Activated T-cell treated with anti-CD3 and anti-CD28 coated beads for 48 hours (primary cell): ENCODE measurements around the gene DCDC2B.
"Not testable (repeated sequence)": the region's sequence is repeated elsewhere in the genome, so short reads cannot be mapped to it uniquely, and the experiment has no call there.

Experiments
- DNase-seq: peaks from one replicate; pipeline ENCODE4 v3.0.0-alpha.2; 2020; ENCODE audit warnings: low read depth

The DCDC2B gene

DNA sequence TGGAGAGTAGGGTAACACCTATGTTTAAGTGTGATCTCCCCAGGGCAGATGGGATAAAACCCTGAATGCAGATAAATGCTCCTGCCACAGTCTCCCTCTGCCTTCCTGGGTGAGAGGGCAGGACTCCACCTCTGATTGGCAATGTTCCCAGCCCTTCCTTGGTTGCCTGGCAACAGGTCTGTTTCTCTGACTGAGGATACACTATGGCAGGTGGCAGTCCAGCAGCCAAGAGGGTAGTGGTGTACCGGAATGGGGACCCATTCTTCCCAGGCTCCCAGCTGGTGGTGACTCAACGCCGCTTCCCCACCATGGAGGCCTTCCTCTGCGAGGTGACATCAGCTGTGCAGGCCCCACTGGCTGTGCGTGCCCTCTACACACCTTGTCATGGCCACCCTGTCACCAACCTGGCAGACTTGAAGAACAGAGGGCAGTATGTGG is at the start of gene DCDC2B:
TSS of gene DCDC2B (plus strand) at position 199 of the 438 bp plus-strand sequence. CDS start at position 204, 5 bp downstream.
- DNase-seq, result no peak

DNA sequence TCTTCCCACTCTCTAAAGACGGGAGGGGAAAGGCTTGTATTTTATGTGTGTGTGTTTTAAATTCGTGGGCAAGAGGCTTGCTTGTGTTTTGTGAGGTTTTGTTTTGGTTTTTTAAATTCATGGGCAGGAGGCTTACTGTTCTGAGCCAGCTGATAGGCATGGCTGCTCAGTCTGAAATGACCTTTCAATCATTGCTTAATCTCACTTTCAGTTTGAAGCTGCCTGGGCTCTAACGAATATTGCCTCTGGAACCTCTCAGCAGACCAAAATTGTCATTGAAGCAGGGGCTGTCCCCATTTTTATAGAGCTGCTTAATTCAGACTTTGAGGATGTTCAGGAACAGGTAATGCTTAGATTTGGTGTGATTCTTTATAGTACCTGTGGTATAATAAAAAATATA is 49.7 kb upstream of the DCDC2B start:
- no peak for DNase-seq

DNA sequence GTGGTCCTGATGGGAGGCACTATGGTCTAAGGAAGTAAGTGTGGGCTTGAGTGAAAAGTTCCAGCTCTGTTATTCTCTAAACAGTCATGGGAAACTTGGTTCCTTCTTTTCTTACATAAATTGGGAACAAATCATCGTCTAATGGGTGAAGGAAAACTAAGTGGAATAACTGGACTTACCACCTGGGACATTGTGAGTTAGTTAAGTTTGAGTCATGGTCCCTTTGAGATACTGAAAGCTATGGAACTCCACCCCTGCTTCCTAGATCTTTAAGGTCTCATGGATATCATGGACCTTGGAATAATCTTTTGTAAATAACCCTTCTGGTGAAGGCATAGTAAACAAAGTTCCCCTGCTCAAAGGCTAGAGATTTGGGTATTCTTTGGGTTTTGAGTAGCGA is 45.5 kb upstream of the DCDC2B start:
- DNase-seq, result no peak

DNA sequence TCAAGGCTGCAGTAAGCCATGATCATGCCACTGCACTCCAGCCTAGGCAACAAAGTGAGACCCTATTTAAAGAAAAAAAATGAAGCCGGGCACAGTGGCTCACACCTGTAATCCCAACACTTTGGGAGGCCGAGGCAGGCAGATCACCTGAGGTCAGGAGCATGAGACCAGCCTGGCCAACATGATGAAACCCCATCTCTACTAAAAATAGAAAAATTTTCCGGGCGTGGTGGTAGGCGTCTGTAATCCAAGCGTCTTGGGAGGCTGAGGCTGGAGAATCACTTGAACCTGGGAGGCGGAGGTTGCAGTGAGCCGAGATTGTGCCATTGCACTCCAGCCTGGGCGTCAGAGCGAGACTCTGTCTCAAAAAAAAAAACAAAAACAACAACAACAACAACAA is 43.3 kb upstream of the DCDC2B start:
- not testable (repeated sequence) for DNase-seq

DNA sequence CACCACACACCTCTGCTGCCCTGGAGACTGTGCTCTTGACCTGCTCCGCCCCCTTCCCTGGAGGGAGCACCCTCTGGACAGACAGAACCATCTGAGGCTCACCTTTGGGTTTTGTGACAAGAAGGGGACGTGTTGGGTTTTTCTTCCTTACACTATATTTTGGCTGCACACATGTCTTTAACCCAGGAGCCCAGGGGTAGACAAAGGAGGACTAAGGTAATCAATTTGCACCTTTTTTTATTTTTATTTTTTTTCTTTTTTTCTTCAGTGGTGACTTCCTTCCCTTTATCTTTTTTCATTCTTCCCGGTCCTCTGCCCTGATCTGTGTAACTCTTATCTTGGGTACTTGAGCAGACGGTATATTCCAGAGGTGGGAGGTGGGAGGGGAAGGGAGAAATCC is 37.9 kb upstream of the DCDC2B start:
- no peak for DNase-seq

DNA sequence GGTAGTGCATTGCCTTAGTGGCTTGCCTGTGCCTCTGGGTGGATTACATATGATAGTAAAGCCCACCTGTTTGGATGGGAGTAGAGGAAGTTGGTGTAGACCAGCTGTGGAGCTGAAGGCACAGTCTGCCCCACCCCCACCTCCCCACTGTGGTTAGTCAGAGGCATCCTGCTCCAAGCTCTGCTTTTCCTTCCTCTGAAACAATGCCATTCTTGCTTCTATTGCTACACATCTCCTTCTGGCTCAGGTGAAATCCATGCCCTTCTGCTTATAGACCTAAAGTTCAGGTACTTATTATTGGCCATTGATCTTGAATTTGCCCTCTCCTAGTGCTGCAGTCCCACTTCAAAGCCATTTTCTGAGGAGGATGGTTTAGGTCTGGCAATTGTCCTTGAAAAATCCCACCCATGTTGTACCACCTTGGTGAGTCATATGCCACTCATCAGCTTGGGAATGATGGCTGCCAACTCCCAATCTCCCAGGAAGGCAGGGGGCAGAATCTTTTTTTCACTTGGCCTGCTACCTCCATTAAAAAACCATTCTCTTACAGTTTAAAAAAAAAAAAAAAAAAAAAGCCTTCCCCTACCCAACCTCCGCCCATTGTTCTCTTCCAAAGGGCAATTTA is 36.2 kb upstream of the DCDC2B start:
- DNase-seq, result no peak

DNA sequence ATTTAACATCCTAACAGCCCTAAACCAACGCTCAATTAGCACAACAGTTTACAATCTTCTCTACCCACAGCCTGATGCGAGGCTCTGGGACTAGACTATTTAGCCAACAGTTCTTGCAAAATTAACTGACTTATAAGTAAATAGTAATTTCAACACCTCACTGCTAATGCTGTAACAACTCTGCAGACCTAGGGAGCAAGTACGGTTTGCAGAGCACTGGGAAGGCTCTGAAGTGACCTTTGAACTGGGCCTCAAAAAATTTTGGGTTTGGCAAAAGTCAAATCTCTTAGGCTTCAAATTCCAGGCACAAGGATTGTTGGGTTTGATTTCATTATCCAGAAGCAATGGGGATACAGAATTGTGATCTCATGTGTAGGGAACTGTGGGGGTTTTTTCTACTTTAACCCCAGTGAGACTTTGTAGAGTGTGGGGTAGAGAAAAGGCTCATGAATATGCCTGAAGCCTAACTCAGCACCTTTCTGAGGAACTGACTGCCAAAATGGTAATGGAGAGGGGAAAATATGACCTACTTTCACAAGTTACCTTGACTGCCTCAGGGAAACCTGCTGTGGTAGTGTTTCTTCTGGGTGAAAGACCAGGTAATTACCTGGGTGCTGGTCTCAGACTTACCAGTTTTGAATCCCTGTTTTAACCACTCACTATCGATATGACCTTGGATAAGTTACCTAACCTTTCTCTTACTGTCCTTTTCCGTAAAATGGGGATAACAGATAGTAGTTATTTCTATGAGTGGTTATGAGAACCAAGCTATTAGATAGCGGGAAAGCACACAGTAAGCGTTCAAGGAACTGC is 30.3 kb upstream of the DCDC2B start:
- DNase-seq, result no peak

DNA sequence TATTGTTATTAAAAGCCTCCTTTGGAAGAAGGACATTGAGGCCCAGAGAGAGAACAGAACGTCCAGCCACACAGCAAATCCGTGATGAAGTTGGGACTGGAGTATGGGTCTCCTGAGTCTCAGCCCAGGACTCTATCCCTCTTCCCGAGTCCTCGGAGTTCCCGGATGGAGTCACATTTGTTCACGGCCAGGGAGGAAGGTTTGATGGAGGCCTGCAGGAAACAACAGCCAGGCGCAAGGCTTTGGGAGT is 29.8 kb upstream of the DCDC2B start:
- DNase-seq, result no peak

DNA sequence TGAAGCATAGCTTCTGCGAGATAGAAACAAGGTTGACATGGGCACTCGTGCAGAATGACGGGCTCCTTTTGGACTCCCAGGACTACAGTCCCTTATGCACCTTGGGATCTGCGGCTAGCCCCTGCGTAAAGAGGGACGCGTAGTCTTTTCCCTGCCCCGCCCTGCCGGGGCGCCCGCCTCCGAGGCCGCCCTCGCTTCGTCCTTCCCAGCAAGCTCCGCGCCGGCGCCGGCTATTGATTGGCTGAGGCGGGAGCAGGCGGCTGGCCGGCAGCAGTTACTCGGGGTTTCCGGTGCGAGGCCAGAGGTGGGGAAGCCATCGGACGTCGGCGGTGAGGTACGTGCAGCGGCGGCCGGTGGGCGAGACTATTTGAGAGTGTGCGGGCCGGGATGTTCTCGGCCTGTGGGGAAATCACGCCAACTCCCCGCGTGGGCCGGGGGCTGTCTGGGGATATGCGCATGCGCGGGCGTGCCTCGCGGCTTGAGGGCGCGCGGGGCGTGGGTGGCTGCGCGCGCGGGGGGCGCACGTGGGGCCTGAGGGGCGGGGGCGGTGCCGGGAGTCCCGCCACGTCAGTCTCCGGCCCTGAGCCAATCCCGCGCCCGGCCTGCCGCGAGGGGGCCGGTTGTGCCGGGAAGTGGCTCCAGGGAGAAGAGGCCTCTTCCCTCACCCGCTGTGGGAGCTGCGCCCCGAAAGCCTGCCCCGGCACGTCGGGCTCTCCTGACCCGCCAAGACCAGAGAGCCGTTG is 29.3 kb upstream of the DCDC2B start, which contains the start of gene TXLNA:
TSS of gene TXLNA (plus strand) at position 233 of the 743 bp plus-strand sequence. CDS start 671 bp downstream, outside the sequence.
- peak; percentile 91 for DNase-seq

DNA sequence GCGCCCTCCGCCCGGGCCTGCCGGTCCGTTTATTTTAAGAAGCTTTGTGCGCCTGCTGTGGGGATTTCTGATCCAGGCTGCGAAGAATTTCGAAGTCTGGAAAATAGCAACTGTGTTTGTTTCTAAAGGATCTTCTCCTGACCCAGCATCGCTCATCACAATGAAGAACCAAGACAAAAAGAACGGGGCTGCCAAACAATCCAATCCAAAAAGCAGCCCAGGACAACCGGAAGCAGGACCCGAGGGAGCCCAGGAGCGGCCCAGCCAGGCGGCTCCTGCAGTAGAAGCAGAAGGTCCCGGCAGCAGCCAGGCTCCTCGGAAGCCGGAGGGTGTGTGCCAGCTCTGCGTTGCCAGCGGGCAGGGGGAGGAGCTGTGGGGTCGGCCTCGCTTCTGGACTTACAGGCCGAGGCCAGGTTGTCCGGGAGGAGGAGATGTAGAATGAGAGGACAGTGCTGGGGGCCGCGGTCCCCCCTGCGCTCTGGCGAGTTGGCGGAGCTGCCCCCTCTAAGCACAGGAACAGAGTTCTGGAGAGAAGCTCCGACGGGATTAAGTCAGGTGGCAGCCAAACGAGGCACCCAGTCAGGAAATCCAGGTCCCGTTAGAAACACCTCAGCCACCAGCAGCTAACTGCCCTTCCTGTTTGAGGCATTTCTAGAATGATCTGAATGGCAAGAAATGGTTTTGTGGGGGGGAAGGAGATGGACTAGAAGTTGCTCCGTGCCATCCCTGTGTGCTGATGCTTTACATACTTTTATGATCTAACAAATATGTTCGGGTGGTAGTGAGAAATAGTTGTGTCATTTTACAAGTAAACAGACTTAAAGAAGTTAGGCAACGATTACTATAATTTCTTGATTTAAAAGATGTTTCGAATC is 28.5 kb upstream of the DCDC2B start:
- DNase-seq, result peak; percentile 20

DNA sequence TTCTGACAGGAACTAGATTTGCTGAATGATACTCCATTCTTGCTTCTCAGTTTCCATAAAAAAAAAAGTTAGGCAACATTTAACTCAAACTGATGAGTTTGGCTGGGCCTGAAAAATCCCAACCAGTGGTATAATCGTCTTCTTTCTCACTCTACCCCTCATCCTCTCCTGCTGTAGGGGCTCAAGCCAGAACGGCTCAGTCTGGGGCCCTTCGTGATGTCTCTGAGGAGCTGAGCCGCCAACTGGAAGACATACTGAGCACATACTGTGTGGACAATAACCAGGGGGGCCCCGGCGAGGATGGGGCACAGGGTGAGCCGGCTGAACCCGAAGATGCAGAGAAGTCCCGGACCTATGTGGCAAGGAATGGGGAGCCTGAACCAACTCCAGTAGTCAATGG is 27.8 kb upstream of the DCDC2B start:
- no peak for DNase-seq

DNA sequence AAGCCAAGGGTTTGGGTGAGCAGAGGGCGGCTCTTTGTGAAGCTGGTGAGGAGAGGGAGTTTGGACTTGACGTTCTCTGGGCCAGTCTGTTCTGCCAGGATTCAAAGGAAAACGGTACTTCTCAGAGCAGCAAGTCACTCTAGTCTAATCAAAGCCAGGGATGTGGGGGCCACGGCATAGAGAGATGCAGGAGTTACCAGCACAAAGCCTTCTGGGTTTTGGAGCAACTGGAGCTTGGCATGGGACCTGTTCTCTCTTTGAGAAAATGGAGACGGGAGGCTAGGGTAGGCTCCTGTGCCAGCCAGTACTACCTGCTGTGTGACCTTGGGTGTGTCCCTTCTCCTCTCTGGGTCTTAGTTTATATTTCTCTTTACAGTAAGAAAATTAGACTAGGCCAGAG is 27.3 kb upstream of the DCDC2B start:
- no peak for DNase-seq

DNA sequence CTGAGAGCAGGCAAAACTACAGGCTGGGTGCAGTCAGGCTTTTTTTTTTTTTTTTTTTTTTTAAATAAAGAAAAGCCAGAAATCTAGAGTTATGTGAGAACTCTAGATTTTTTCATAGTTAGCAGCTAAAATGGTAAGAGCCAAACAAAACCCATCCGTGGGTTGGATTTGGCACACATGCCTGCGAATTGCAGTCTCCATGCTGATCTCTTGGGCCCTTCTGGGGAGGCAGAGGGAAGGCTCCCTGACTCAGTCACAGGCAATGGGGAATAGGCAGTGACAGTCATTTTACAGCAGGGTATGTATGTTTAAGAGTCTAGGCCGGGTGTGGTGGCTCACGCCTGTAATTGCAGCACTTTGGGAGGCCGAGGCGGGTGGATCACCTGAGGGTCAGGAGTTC is 26.8 kb upstream of the DCDC2B start:
- DNase-seq, result no peak

DNA sequence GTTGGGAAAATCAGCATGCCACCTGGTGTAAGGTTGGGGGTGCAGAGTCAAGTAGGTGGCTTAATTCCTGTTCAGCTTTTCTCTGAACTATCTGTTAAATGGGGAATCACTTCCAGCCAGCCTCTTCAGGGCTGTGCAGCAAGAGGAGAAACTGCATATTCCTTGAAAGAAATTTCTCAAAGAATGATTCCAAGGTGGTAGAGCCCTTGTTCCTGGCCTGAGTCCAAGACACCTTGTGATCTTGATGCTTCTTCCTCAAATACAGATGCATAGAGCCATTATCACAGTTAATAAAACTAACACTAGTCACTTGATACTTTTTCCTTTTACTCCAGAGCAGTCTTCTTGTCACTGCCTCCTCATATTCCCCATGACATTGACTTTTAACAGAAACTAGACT is 24.2 kb upstream of the DCDC2B start:
- DNase-seq, result no peak

DNA sequence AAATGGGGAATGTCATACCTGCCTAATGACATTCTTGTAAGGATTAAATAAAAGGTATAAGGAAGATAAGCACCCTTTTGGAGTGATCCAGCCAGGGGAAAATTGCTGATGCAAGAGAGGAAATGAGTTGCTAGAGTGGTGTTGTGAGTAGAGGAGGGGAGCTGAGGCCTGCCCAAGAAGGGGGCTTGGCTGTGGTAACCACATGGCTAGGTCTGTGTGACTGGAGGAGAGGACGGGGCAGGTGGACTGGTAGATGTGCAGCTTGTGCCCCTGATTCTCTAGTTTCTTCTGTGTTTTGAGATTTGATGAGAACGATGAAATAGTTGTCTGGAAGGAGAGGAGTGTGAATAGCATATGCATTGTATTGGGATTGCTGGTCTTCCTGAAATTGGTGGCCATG is 22.8 kb upstream of the DCDC2B start:
- no peak for DNase-seq

DNA sequence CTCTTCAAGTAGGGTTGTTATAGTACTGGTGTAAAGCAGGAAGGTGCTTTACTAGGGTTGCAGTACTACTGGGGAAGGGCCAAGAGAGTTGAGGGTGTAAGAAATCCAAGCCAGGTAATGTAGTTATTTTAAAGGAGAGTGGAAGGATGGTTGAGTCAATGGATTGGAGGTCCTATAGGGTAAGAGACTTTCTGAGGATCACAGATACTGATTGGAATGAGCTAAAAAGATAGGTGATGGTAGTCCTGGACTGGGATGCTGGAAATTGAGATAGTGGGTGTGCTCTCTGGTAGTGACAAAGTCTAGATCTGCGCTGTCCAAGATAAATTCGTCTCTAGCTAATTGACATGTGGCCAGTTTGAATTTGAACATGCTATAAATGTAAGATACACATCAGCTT is 22.4 kb upstream of the DCDC2B start:
- DNase-seq, result no peak

DNA sequence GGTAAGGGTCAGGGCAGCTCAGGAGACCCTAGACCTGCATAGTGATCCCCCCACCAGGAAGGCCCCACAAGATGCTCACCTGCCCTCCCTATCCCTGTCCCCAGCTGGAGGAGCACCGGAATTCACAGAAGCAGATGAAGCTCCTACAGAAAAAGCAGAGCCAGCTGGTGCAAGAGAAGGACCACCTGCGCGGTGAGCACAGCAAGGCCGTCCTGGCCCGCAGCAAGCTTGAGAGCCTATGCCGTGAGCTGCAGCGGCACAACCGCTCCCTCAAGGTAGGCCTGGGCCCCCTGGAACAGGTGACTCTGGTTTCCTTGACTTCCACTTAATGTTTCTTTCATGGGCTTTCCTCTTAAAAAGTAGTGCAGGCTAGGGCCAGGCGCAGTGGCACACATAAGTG is 21.0 kb upstream of the DCDC2B start:
- no peak for DNase-seq

DNA sequence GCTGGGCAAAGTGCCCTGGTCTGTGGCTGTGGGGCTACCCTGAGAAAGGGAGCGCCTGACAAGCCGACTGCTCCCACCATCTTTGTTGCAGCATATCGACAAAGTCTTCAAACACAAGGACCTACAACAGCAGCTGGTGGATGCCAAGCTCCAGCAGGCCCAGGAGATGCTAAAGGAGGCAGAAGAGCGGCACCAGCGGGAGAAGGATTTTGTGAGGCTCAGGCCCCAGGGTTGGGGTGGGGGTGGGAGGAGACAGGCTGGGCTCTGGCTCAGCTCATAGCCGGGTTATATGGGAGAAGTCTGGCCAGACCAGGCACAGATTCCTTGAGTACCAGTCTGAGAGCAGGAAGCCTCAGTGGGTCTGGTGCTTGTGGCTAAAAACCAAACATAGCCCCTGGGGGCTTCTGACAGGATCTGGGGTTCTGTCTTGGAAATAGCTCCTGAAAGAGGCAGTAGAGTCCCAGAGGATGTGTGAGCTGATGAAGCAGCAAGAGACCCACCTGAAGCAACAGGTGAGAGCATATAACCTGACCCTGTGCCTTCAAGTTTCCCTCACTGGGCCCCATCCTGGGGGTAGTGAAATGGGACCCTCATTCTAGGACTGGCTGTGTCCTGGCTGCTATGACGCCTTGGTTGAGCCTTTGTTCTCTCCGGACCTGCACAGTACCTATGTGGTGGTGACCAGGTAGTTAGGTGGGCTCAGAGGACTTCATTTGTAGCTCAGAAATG is 16.5 kb upstream of the DCDC2B start:
- no peak for DNase-seq

DNA sequence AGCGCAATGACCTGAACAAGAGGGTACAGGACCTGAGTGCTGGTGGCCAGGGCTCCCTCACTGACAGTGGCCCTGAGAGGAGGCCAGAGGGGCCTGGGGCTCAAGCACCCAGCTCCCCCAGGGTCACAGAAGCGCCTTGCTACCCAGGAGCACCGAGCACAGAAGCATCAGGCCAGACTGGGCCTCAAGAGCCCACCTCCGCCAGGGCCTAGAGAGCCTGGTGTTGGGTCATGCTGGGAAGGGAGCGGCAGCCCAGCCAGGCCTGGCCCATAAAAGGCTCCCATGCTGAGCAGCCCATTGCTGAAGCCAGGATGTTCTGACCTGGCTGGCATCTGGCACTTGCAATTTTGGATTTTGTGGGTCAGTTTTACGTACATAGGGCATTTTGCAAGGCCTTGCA is 13.9 kb upstream of the DCDC2B start:
- DNase-seq, result no peak

DNA sequence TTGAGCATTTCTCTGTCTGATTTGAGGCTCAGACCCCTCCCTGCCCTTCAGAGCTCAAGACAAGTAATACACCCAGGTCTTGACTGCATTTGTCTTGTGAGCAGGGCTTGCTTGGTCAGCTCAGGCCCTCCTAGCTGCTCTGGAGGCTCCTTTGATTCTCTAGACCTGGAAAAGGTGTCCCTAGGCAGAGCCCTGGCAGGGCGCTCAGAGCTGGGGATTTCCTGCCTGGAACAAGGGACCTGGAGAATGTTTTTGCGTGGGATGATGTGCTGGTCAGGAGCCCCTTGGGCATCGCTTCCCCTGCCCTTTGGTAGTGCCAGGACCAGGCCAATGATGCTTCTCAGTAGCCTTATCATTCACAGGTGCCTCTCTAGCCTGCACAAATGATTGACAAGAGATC is 13.4 kb upstream of the DCDC2B start:
- no peak for DNase-seq

DNA sequence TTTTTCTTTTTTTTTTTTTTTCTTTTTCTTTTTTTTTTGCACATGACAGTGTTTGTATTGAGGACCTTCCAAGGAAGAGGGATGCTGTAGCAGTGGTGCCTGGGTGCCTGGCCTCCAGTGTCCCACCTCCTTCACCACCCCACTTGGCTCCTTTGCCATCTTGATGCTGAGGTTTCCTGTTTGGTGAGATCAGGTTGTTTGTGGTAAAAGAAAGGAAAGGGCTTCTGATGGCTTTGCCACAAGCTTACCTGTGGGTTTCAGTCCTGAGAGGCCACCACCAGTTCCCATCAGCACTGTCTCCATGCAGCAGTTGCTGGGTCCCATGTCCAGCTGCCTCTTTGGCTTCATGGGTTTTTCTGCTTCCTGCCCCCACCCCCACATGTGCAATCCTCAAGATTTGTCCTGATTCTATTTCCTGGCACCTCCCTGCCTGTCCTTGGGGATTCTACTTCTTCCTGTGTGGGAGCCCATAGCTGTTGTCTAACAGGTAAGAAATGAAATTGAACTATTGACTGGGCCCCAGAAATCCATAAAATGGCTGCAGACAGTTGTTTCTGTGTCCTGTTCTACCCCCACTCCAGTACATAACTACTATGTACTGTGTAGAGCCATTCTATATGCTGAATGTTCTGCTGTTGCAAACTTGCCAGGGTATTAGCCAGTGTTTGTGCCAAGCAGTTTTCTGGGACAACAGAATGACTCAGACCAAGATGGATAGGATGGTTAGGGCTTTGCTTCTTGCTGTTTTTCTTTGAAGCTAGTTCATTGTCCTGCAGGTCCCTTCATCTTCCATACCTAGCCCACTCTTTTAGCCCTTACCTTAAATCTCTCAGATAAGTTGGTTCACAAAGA is 12.7 kb upstream of the DCDC2B start:
- DNase-seq, result no peak
